Neuronal stem cell (in vitro differentiated cells): Measurements from ENCODE around the gene RASD2.

ENCODE experiments used
- DNase-seq: peaks from one replicate; pipeline ENCODE4 v3.0.0-alpha.2; 2013; ENCODE audit warnings: low spot score
- H2AFZ ChIP-seq: one replicate; pipeline ENCODE4 v1.6.1; 2013; ENCODE audit warnings: mild to moderate bottlenecking, low read length, inconsistent platforms
- H2AK5ac ChIP-seq: 2 replicates; pipeline ENCODE4 v1.6.1; 2013; ENCODE audit warnings: low read depth, mild to moderate bottlenecking, inconsistent platforms, low read length, moderate library complexity, mixed read lengths
- H2BK120ac ChIP-seq: 2 replicates; pipeline ENCODE4 v1.6.1; 2013; ENCODE audit warnings: low read depth, mild to moderate bottlenecking, inconsistent platforms, low read length, moderate library complexity, mixed read lengths
- H2BK12ac ChIP-seq: one replicate; pipeline ENCODE4 v1.6.1; 2013; ENCODE audit warnings: low read length, inconsistent platforms
- H2BK15ac ChIP-seq: 2 replicates; pipeline ENCODE4 v1.6.1; 2013; ENCODE audit warnings: mild to moderate bottlenecking, low read length, inconsistent platforms, mixed read lengths
- H2BK5ac ChIP-seq: one replicate; pipeline ENCODE4 v1.6.1; 2013; ENCODE audit warnings: inconsistent platforms, mild to moderate bottlenecking, low read length, moderate library complexity
- H3K14ac ChIP-seq: one replicate; pipeline ENCODE4 v1.6.1; 2013; ENCODE audit warnings: low read length, inconsistent platforms
- H3K18ac ChIP-seq: 2 replicates; pipeline ENCODE4 v1.6.1; 2013; ENCODE audit warnings: low read length, inconsistent platforms
- H3K23ac ChIP-seq: 2 replicates; pipeline ENCODE4 v1.6.1; 2013; ENCODE audit warnings: low read depth, mild to moderate bottlenecking, mixed read lengths, low read length, inconsistent platforms; ENCODE audit not compliant: poor library complexity
- H3K27ac ChIP-seq: replicated peaks from 3 replicates; pipeline ENCODE4 v1.5.1; 2013; ENCODE audit warnings: low read length, inconsistent platforms
- H3K27me3 ChIP-seq, 3 experiments: 2 replicates each; pipeline ENCODE4 v1.6.1; 2013; ENCODE audit warnings: low read length in 3 of 3, mild to moderate bottlenecking in 2 of 3, inconsistent platforms in 1 of 3, low read depth in 1 of 3, mixed read lengths in 1 of 3, moderate library complexity in 1 of 3; ENCODE audit not compliant: control insufficient read depth in 3 of 3, insufficient read depth in 3 of 3
- H3K36me3 ChIP-seq, 2 donors: replicated peaks in 1 of 2; 2 replicates each; pipeline ENCODE4 v1.6.1; 2013; ENCODE audit warnings: low read length in 2 of 2; ENCODE audit not compliant: control insufficient read depth in 2 of 2, insufficient read depth in 2 of 2
- H3K4ac ChIP-seq: 2 replicates; pipeline ENCODE4 v1.6.1; 2013; ENCODE audit warnings: inconsistent platforms, mild to moderate bottlenecking, low read length, moderate library complexity
- H3K4me1 ChIP-seq, 2 donors: 1 replicate in 1 of 2; 2 replicates in 1 of 2; pipeline ENCODE4 v1.6.1; 2013; ENCODE audit warnings: low read length in 2 of 2, low read depth in 1 of 2; ENCODE audit not compliant: control insufficient read depth in 2 of 2, insufficient read depth in 1 of 2
- H3K4me2 ChIP-seq: one replicate; pipeline ENCODE4 v1.6.1; 2013; ENCODE audit warnings: mild to moderate bottlenecking, low read length, inconsistent platforms; ENCODE audit not compliant: insufficient read depth, poor library complexity, severe bottlenecking
- H3K4me3 ChIP-seq, 2 donors: 2 replicates each; pipeline ENCODE4 v1.5.1; 2013; ENCODE audit warnings: low read length in 2 of 2, mild to moderate bottlenecking in 2 of 2, inconsistent platforms in 1 of 2, moderate library complexity in 1 of 2
- H3K79me1 ChIP-seq: one replicate; pipeline ENCODE4 v1.6.1; 2013; ENCODE audit warnings: low read depth, mild to moderate bottlenecking, inconsistent platforms, low read length, moderate library complexity
- H3K9ac ChIP-seq: one replicate; pipeline ENCODE4 v1.6.1; 2013; ENCODE audit warnings: mild to moderate bottlenecking, low read depth, low read length, inconsistent platforms; ENCODE audit not compliant: poor library complexity
- H3K9me3 ChIP-seq, 2 donors: replicated peaks in 1 of 2; 2 replicates each; pipeline versions ENCODE3 to v1.6.1; 2013; ENCODE audit warnings: low read length in 2 of 2, mild to moderate bottlenecking in 2 of 2, inconsistent platforms in 1 of 2, low read depth in 1 of 2, mixed read lengths in 1 of 2, moderate library complexity in 1 of 2; ENCODE audit not compliant: control insufficient read depth in 2 of 2, insufficient read depth in 1 of 2
- H4K8ac ChIP-seq: one replicate; pipeline ENCODE4 v1.6.1; 2013; ENCODE audit warnings: low read depth, mild to moderate bottlenecking, inconsistent platforms, low read length, moderate library complexity
- H4K91ac ChIP-seq: one replicate; pipeline ENCODE4 v1.6.1; 2013; ENCODE audit warnings: low read length, low read depth, mild to moderate bottlenecking, inconsistent platforms; ENCODE audit not compliant: poor library complexity
- WGBS, 2 donors: extraction: QIAGEN DNeasy Blood & Tissue Kit; methylation state at CpG; one replicate each; pipeline ENCODE4 v1.1.7; 2013; ENCODE audit warnings: missing lambda C conversion rate in 2 of 2, mixed read lengths in 1 of 2; ENCODE audit not compliant: insufficient read length in 2 of 2, insufficient replicate concordance in 1 of 2; ENCODE audit errors: extremely low coverage in 2 of 2; 5-methylcytosine and 5-hydroxymethylcytosine counted together

RASD2 gene

GRCh38 chr22:35517769-35518530, 22.7 kb upstream of the RASD2 start:
- H2BK120ac ChIP-seq = no peak overlapping the region
- no peaks in the 10 kb centered on the region for H3K36me3 ChIP-seq
- no peak overlapping the region for H3K9ac ChIP-seq
- DNase-seq = no peak
- no peaks in the 10 kb centered on the region for H3K9me3 ChIP-seq
- no peak overlapping the region for H3K4ac ChIP-seq
- no peak overlapping the region for H2BK12ac ChIP-seq
- H2AK5ac ChIP-seq = no peak overlapping the region
- WGBS, 2 donors = no CpG with 5 or more reads among the region's 8 CpGs
- H4K8ac ChIP-seq = no peak overlapping the region
- peaks cover 0 to 45% (median 0%) of the 10 kb centered on the region in 3 experiments for H3K27me3 ChIP-seq
- H2BK15ac ChIP-seq = no peak overlapping the region
- no peaks in the 10 kb centered on the region for H3K79me1 ChIP-seq
- H3K4me1 ChIP-seq = peaks cover 0 to 12% of the 10 kb centered on the region in 2 donors
- no peak overlapping the region for H3K14ac ChIP-seq
- no peak overlapping the region for H3K18ac ChIP-seq
- no peak overlapping the region for H2BK5ac ChIP-seq
- H2AFZ ChIP-seq = no peak overlapping the region
- H4K91ac ChIP-seq = no peak overlapping the region
- no peak overlapping the region for H3K27ac ChIP-seq
- H3K23ac ChIP-seq = no peak overlapping the region
- H3K4me2 ChIP-seq = no peak overlapping the region
- no peak overlapping the region for H3K4me3 ChIP-seq

GRCh38 chr22:35518811-35519210, 21.8 kb upstream of the RASD2 start:
- Histone ChIP-seq H3K36me3 (no peaks in the 10 kb centered on the region), H3K14ac (no peak overlapping the region), H3K79me1 (no peaks in the 10 kb centered on the region), H3K18ac (peak overlapping the region; percentile 66), H3K4me3 (no peak overlapping the region), H4K8ac (no peak overlapping the region), H2BK12ac (peak overlapping the region; percentile 41), H3K4ac (no peak overlapping the region), H3K9me3 (no peaks in the 10 kb centered on the region), H2BK5ac (no peak overlapping the region), H4K91ac (no peak overlapping the region), H3K27ac (no peak overlapping the region), H3K9ac (no peak overlapping the region), H3K23ac (no peak overlapping the region), H3K4me1 (peaks cover 0 to 12% of the 10 kb centered on the region in 2 donors), H2AK5ac (peak overlapping the region; percentile 13), H2AFZ (no peak overlapping the region), H2BK15ac (no peak overlapping the region), H3K27me3 (peaks cover 0 to 51% (median 0%) of the 10 kb centered on the region in 3 experiments), H2BK120ac (no peak overlapping the region), H3K4me2 (no peak overlapping the region)
- no CpG with 5 or more reads among the region's 7 CpGs for WGBS, 2 donors
- DNase-seq = no peak

GRCh38 chr22:35519306-35520000, 21.2 kb upstream of the RASD2 start:
- no peak overlapping the region for H3K18ac ChIP-seq
- H4K8ac ChIP-seq = no peak overlapping the region
- H3K9me3 ChIP-seq = no peaks in the 10 kb centered on the region
- H3K14ac ChIP-seq = no peak overlapping the region
- no peak overlapping the region for H2BK12ac ChIP-seq
- H2BK15ac ChIP-seq = no peak overlapping the region
- no peak overlapping the region for H3K9ac ChIP-seq
- H3K4me1 ChIP-seq = peaks cover 0 to 12% of the 10 kb centered on the region in 2 donors
- peaks cover 0 to 47% (median 0%) of the 10 kb centered on the region in 3 experiments for H3K27me3 ChIP-seq
- no peak overlapping the region for H3K27ac ChIP-seq
- H4K91ac ChIP-seq = no peak overlapping the region
- no peak overlapping the region for H3K23ac ChIP-seq
- H3K4ac ChIP-seq = no peak overlapping the region
- H2AK5ac ChIP-seq = no peak overlapping the region
- no peaks in the 10 kb centered on the region for H3K79me1 ChIP-seq
- no peak overlapping the region for H2BK120ac ChIP-seq
- H3K4me2 ChIP-seq = no peak overlapping the region
- no peaks in the 10 kb centered on the region for H3K36me3 ChIP-seq
- no peak overlapping the region for H2AFZ ChIP-seq
- DNase-seq = no peak
- no peak overlapping the region for H2BK5ac ChIP-seq
- no peak overlapping the region for H3K4me3 ChIP-seq
- no CpG with 5 or more reads among the region's 9 CpGs for WGBS, 2 donors
